ENCODE measurements around the gene PALLD. TPM values are rescaled to one million over a fixed set of nuclear protein-coding genes. Genes with fewer than 3 reads are reported as not detected.
A peak's percentile ranks its signal among the peaks of the same experiment; 100 is the strongest.

The PALLD gene
- total RNA-seq, 8 experiments from 2014 or later, result 15.5 to 50.3 (median 24.3) TPM

- Histone ChIP-seq H3K4me3 (no peak overlapping the region), H3K4me1 (replicated peaks in 1 of 2) (no peaks in the 10 kb centered on the region), H3K27ac (no peak overlapping the region)
- WGBS, 10 experiments, result 39 to 93% (median 86%) methylated on average over 2 to 10 of the region's 10 CpGs
- no peak for ATAC-seq (replicated peaks in 6 of 8)
- in situ Hi-C loops (cut with MboI; ENCODE audit: low pct_unique_long_range_greater_than_20kb in 2 of 9, low sequenced_read_pairs in 9 of 9, unreplicated experiment in 9 of 9), result no loop called here
Observed at GRCh38 chr4:168863719-168864647, 367.1 kb downstream of the PALLD start.

DNA sequence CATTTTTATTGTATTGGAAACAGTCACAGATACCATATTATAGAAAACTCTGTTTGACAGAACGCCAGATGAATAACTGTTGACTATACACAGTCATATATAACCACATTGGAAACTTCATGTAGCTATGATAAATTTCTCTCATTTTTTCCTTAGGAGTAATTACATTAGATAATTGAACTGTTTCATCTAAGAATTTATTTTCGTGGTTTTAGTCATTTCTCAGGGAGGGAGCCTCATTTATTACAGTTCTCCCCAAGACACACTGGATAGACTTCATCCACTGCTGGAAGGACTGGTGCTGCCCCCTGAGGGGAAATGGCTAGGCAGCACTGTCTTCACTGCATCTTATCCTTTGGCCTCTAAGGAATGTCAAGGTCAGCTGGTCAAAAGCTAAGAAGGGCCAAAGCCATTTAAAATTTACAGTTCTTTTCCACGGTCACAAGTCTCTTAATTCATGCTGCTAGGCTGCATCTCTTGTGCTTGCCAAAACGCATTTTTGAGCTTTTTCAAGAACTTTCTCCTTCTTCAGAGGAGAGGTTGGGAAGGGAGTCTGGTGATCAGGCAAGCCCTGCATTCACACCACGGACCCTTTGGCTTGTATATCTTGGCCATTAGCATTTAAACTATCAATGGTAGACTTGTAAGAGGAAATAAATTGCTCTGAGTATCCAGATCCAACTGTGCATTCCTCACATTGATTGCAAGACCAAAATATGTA lies 368.1 kb downstream of the PALLD start:
- 12 to 100% (median 58%) methylated on average over 1 to 5 of the region's 5 CpGs for WGBS, 10 experiments
- H3K4me1 ChIP-seq (replicated peaks in 1 of 2), result no peaks in the 10 kb centered on the region
- no peak overlapping the region for H3K27ac ChIP-seq
- ATAC-seq (replicated peaks in 6 of 8), result peak in 4 of 8 experiments; percentile 17 to 40 (median 27)
- in situ Hi-C loops (cut with MboI; ENCODE audit: low pct_unique_long_range_greater_than_20kb in 2 of 9, low sequenced_read_pairs in 9 of 9, unreplicated experiment in 9 of 9), result no loop called here
- no peak overlapping the region for H3K4me3 ChIP-seq

DNA sequence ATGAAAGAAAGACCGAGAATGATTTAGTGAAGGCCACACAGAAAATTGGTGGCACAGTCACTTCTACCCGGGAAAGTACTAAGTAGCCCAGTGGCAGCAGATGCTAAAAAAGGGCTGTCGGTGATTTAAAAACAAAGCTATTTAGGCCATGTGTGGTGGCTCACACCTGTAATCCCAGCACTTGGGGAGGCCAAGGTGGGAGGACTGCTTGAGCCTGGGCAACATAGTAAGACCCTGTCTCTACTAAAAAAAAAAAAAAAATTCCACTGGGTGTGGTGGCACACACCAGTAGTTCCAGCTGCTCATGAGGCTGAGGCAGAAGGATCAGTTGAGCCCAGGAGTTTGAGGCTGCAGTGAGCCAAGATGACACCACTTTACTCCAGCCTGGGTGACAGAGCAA lies 369.0 kb downstream of the PALLD start:
- WGBS, 10 experiments, result 40 to 100% (median 93%) methylated on average over 1 to 3 of the region's 3 CpGs; no CpG with 5 or more reads in 1 of the 10 experiments
- Histone ChIP-seq H3K27ac (no peak overlapping the region), H3K4me3 (no peak overlapping the region), H3K4me1 (replicated peaks in 1 of 2) (no peaks in the 10 kb centered on the region)
- in situ Hi-C loops (cut with MboI; ENCODE audit: low pct_unique_long_range_greater_than_20kb in 2 of 9, low sequenced_read_pairs in 9 of 9, unreplicated experiment in 9 of 9), result no loop called here
- no peak for ATAC-seq (replicated peaks in 6 of 8)

GRCh38 chr4:168866635-168867034 lies 369.8 kb downstream of the PALLD start:
- no peak for ATAC-seq (replicated peaks in 6 of 8)
- Histone ChIP-seq H3K4me3 (no peak overlapping the region), H3K4me1 (replicated peaks in 1 of 2) (no peaks in the 10 kb centered on the region), H3K27ac (no peak overlapping the region)
- 91 to 100% (median 95%) methylated on average over 1 to 4 of the region's 4 CpGs; no CpG with 5 or more reads in 2 of the 10 experiments for WGBS, 10 experiments
- in situ Hi-C loops (cut with MboI; ENCODE audit: low pct_unique_long_range_greater_than_20kb in 2 of 9, low sequenced_read_pairs in 9 of 9, unreplicated experiment in 9 of 9), result no loop called here

- in situ Hi-C loops (cut with MboI; ENCODE audit: low pct_unique_long_range_greater_than_20kb in 2 of 9, low sequenced_read_pairs in 9 of 9, unreplicated experiment in 9 of 9), result no loop called here
- Histone ChIP-seq H3K27ac (no peak overlapping the region), H3K4me1 (replicated peaks in 1 of 2) (no peaks in the 10 kb centered on the region), H3K4me3 (no peak overlapping the region)
- WGBS, 10 experiments, result 80 to 100% (median 97%) methylated on average over 1 to 2 of the region's 2 CpGs; no CpG with 5 or more reads in 2 of the 10 experiments
- no peak for ATAC-seq (replicated peaks in 6 of 8)
Observed at GRCh38 chr4:168867128-168867527, 370.3 kb downstream of the PALLD start.

- in situ Hi-C loops (cut with MboI; ENCODE audit: low pct_unique_long_range_greater_than_20kb in 2 of 9, low sequenced_read_pairs in 9 of 9, unreplicated experiment in 9 of 9), result no loop called here
- WGBS, 10 experiments, result 21 to 100% (median 91%) methylated on average over 1 to 5 of the region's 5 CpGs
- Histone ChIP-seq H3K4me3 (no peak overlapping the region), H3K4me1 (replicated peaks in 1 of 2) (no peaks in the 10 kb centered on the region), H3K27ac (no peak overlapping the region)
- ATAC-seq (replicated peaks in 6 of 8), result peak in 3 of 8 experiments; percentile 45 to 82 (median 81)
Observed at GRCh38 chr4:168868044-168868781, 371.4 kb downstream of the PALLD start.

- in situ Hi-C loops (cut with MboI; ENCODE audit: low pct_unique_long_range_greater_than_20kb in 2 of 9, low sequenced_read_pairs in 9 of 9, unreplicated experiment in 9 of 9), result no loop called here
- Histone ChIP-seq H3K4me3 (no peak overlapping the region), H3K4me1 (replicated peaks in 1 of 2) (no peaks in the 10 kb centered on the region), H3K27ac (no peak overlapping the region)
- 70 to 100% (median 97%) methylated on average over 1 to 5 of the region's 5 CpGs; no CpG with 5 or more reads in 1 of the 10 experiments for WGBS, 10 experiments
- ATAC-seq (replicated peaks in 6 of 8), result no peak
Observed at GRCh38 chr4:168868802-168869201, 371.9 kb downstream of the PALLD start.

GRCh38 chr4:168870004-168870403 lies 373.2 kb downstream of the PALLD start:
- Histone ChIP-seq H3K4me1 (replicated peaks in 1 of 2) (no peaks in the 10 kb centered on the region), H3K27ac (no peak overlapping the region), H3K4me3 (no peak overlapping the region)
- ATAC-seq (replicated peaks in 6 of 8), result no peak
- in situ Hi-C loops (cut with MboI; ENCODE audit: low pct_unique_long_range_greater_than_20kb in 2 of 9, low sequenced_read_pairs in 9 of 9, unreplicated experiment in 9 of 9), result no loop called here
- 50 to 100% (median 95%) methylated on average over 1 of the region's 1 CpG; no CpG with 5 or more reads in 2 of the 10 experiments for WGBS, 10 experiments

DNA sequence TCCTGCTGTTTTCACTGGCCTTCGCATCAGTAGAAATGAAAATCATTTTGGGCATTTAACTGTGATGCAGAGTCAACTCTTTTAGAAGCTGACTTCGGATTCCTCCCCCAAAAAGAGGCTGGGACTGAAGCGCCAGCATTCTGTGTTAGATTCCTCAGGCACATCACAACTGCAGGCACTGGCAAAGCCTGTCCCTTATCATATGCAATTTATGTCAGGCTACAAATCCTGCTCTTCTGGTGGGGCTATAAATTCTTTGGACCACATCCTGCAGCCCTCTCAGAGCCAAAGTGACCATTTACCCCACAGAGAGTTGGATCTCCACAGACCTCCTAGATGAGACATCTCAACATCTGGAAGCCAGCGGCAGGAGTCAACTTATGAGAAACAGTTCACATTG lies 374.8 kb downstream of the PALLD start:
- in situ Hi-C loops (cut with MboI; ENCODE audit: low pct_unique_long_range_greater_than_20kb in 2 of 9, low sequenced_read_pairs in 9 of 9, unreplicated experiment in 9 of 9), result no loop called here
- 13 to 100% (median 78%) methylated on average over 1 to 4 of the region's 4 CpGs for WGBS, 10 experiments
- H3K4me3 ChIP-seq, result no peak overlapping the region
- no peak for ATAC-seq (replicated peaks in 6 of 8)
- H3K4me1 ChIP-seq (replicated peaks in 1 of 2), result no peaks in the 10 kb centered on the region
- no peak overlapping the region for H3K27ac ChIP-seq

DNA sequence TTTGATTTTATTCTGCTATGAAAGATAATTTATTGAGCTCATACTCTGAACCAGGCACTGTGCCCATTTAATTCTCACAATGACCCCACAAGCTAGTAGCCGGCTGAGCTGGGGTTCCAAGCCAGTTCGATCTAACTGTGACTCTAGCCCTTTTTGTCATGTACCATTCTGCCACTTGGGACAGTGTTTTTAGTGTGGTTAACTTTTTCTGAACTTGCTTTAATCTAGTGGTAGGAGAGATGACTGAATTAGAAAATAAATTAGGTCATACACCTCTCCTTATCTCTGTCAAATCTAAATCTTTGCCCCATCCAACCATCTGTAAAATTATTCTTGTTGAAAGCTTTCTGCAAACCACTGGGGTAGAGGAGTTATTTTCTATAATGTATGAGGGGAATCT lies 377.2 kb downstream of the PALLD start:
- in situ Hi-C loops (cut with MboI; ENCODE audit: low pct_unique_long_range_greater_than_20kb in 2 of 9, low sequenced_read_pairs in 9 of 9, unreplicated experiment in 9 of 9), result no loop called here
- WGBS, 10 experiments, result 67 to 100% (median 96%) methylated on average over 1 to 2 of the region's 2 CpGs; no CpG with 5 or more reads in 4 of the 10 experiments
- no peak for ATAC-seq (replicated peaks in 6 of 8)
- Histone ChIP-seq H3K4me1 (replicated peaks in 1 of 2) (no peaks in the 10 kb centered on the region), H3K27ac (no peak overlapping the region), H3K4me3 (no peak overlapping the region)

DNA sequence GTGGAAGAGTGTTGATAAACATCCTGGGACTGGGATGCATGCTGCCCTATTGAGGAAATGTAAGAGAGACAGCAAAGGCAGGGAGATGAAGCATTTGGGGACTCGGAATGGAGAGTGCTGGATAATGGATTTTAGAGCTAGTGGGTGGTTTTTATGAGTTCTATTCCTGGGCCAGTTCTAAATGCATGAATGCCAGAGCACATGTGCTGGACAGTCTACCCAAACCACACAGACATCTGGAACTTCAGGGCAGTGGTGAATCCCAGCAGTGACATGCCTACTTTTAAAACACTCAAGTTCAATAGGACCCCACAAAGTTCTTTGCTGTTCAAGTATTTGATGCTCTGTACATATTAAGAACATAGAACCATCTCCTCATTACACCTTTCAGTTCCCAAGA lies 379.3 kb downstream of the PALLD start:
- ATAC-seq (replicated peaks in 6 of 8), result peak in 3 of 8 experiments; percentile 4 to 34 (median 7)
- Histone ChIP-seq H3K27ac (no peak overlapping the region), H3K4me3 (no peak overlapping the region), H3K4me1 (replicated peaks in 1 of 2) (no peaks in the 10 kb centered on the region)
- in situ Hi-C loops (cut with MboI; ENCODE audit: low pct_unique_long_range_greater_than_20kb in 2 of 9, low sequenced_read_pairs in 9 of 9, unreplicated experiment in 9 of 9), result no loop called here
- 0 to 100% (median 67%) methylated on average over 1 of the region's 1 CpG; no CpG with 5 or more reads in 7 of the 10 experiments for WGBS, 10 experiments

- H3K4me3 ChIP-seq, result peak overlapping the region in 2 of 5 donors; percentile 15 to 20
- H3K4me1 ChIP-seq (replicated peaks in 1 of 2), result no peaks in the 10 kb centered on the region
- ATAC-seq (replicated peaks in 6 of 8), result peak in 7 of 8 experiments; percentile 26 to 88 (median 75)
- in situ Hi-C loops (cut with MboI; ENCODE audit: low pct_unique_long_range_greater_than_20kb in 2 of 9, low sequenced_read_pairs in 9 of 9, unreplicated experiment in 9 of 9), result no loop called here
- 21 to 90% (median 41%) methylated on average over 2 to 17 of the region's 108 CpGs; no CpG with 5 or more reads in 4 of the 10 experiments for WGBS, 10 experiments
- no peak overlapping the region for H3K27ac ChIP-seq
Observed at GRCh38 chr4:168877511-168878491, 380.9 kb downstream of the PALLD start.
